ENCODE data around the gene CDH4.

DNA sequence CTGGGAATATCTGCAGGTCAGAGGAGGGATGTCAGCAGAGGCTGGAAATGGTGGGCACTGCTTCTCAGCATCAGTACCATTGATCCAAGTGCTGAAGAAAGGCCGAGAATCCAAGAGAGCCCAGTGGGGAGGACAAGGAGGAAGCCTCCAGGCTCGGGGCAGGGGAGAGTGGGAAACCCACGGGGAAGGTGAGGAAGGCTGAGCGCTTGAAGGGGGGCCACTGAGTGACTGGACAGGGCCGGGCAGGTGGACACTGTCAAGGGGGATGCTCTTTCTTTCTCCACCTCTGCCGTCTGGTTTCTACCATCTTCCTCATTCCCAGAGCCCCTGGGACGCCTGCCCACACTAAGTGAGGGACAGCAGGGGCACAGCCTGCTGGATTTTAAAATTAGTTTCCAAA lies 335.0 kb downstream of the CDH4 start:
- TF ChIP-seq SIN3A (IDR thresholded peaks at IDR 0.05; ENCODE audit: borderline replicate concordance, insufficient read depth, low read length) (no peak), POLR2AphosphoS5 (IDR thresholded peaks at IDR 0.05; ENCODE audit: low read depth, low read length) (no peak), TAF1 (IDR thresholded peaks at IDR 0.05; ENCODE audit: borderline replicate concordance, insufficient read depth, low read length) (no peak)

All from PFSK-1 (cell line).